Measurements from ENCODE around the gene ATP11A. TPM values are rescaled to one million over a fixed set of nuclear protein-coding genes. Genes with fewer than 3 reads are reported as not detected.

ATP11A gene
- total RNA-seq, 1 experiment from 2014 or later = 232 TPM

GRCh38 chr13:112727581-112727980 lies 37.7 kb downstream of the ATP11A start:
- no TSS peak for BruUV-seq (replicated peaks)

GRCh38 chr13:112728375-112729126 lies 38.7 kb downstream of the ATP11A start:
- TF ChIP-seq CTCF (IDR thresholded peaks at IDR 0.05; ENCODE audit: insufficient read depth in 1 of 2, low read depth in 1 of 2, low read length in 1 of 2, severe bottlenecking in 1 of 2, unreplicated experiment in 1 of 2) = no peak
- CTCF ChIA-PET = no interaction called here
- Mint-ChIP-seq H3K9me3 (ENCODE audit: unreplicated experiment) (no peaks in the 10 kb centered on the region), H3K27ac (ENCODE audit: unreplicated experiment) (peak overlapping the region; percentile 57), H3K4me1 (ENCODE audit: low read depth, unreplicated experiment) (peaks cover 58% of the 10 kb centered on the region), H3K4me3 (ENCODE audit: unreplicated experiment) (no peak overlapping the region), H3K36me3 (ENCODE audit: insufficient read depth, unreplicated experiment) (peaks cover 38% of the 10 kb centered on the region), H3K27me3 (ENCODE audit: insufficient read depth, unreplicated experiment) (no peaks in the 10 kb centered on the region)
- no TSS peak for BruUV-seq (replicated peaks)
- POLR2A ChIA-PET = no interaction called here
- intact Hi-C loops (cut with micrococcal nuclease; ENCODE audit: unreplicated experiment) = no loop called here
- Histone ChIP-seq H3K36me3 (ENCODE audit: control insufficient read depth, insufficient read depth, low read length) (peaks cover 1% of the 10 kb centered on the region), H3K27me3 (replicated peaks; ENCODE audit: control insufficient read depth, insufficient read depth, low read length) (no peaks in the 10 kb centered on the region), H3K9me3 (no peaks in the 10 kb centered on the region), H3K4me3 (ENCODE audit: low read depth, low read length) (no peak overlapping the region), H3K4me1 (peaks cover 38% of the 10 kb centered on the region)
- no peak for DNase-seq

More at GRCh38 chr13:112727581-112727980, 37.7 kb downstream of the ATP11A start:
- Histone ChIP-seq H3K4me1 (peaks cover 33% of the 10 kb centered on the region), H3K27me3 (replicated peaks; ENCODE audit: control insufficient read depth, insufficient read depth, low read length) (no peaks in the 10 kb centered on the region), H3K36me3 (ENCODE audit: control insufficient read depth, insufficient read depth, low read length) (peaks cover 1% of the 10 kb centered on the region), H3K4me3 (ENCODE audit: low read depth, low read length) (no peak overlapping the region), H3K9me3 (no peaks in the 10 kb centered on the region)
- Mint-ChIP-seq H3K9me3 (ENCODE audit: unreplicated experiment) (no peaks in the 10 kb centered on the region), H3K27ac (ENCODE audit: unreplicated experiment) (no peak overlapping the region), H3K4me3 (ENCODE audit: unreplicated experiment) (no peak overlapping the region), H3K4me1 (ENCODE audit: low read depth, unreplicated experiment) (peaks cover 58% of the 10 kb centered on the region), H3K36me3 (ENCODE audit: insufficient read depth, unreplicated experiment) (peaks cover 47% of the 10 kb centered on the region), H3K27me3 (ENCODE audit: insufficient read depth, unreplicated experiment) (no peaks in the 10 kb centered on the region)
- TF ChIP-seq CTCF (IDR thresholded peaks at IDR 0.05; ENCODE audit: insufficient read depth in 1 of 2, low read depth in 1 of 2, low read length in 1 of 2, severe bottlenecking in 1 of 2, unreplicated experiment in 1 of 2) = no peak
- CTCF ChIA-PET = no interaction called here
- POLR2A ChIA-PET = no interaction called here
- intact Hi-C loops (cut with micrococcal nuclease; ENCODE audit: unreplicated experiment) = no loop called here
- DNase-seq = no peak

DNA sequence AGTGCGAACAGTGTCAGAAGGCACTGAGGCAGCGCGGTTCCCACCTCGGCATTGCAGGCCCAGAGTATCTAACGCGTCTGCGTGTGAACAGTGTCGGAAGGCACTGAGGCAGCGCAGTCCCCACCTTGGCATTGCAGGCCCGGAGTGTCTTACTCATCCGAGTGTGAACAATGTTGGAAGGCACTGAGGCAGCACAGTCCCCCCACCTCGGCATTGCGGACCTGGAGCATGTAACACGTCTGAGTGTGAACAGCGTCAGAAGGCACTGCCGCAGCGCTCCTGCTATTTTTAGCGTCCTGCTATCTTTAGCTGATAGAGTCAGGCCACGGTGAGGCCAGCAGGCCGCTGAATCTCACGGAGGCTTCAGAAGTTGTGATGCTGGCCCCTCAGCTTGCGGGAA lies 39.6 kb downstream of the ATP11A start:
- intact Hi-C loops (cut with micrococcal nuclease; ENCODE audit: unreplicated experiment) = no loop called here
- H3K27me3 ChIP-seq (replicated peaks; ENCODE audit: control insufficient read depth, insufficient read depth, low read length) = no peaks in the 10 kb centered on the region
- H3K4me3 Mint-ChIP-seq (ENCODE audit: unreplicated experiment) = no peak overlapping the region
- no peaks in the 10 kb centered on the region for H3K9me3 ChIP-seq
- peaks cover 39% of the 10 kb centered on the region for H3K36me3 Mint-ChIP-seq (ENCODE audit: insufficient read depth, unreplicated experiment)
- no peak overlapping the region for H3K4me3 ChIP-seq (ENCODE audit: low read depth, low read length)
- CTCF ChIA-PET = no interaction called here
- no peaks in the 10 kb centered on the region for H3K9me3 Mint-ChIP-seq (ENCODE audit: unreplicated experiment)
- POLR2A ChIA-PET = no interaction called here
- no TSS peak for BruUV-seq (replicated peaks)
- H3K27me3 Mint-ChIP-seq (ENCODE audit: insufficient read depth, unreplicated experiment) = no peaks in the 10 kb centered on the region
- peaks cover 1% of the 10 kb centered on the region for H3K36me3 ChIP-seq (ENCODE audit: control insufficient read depth, insufficient read depth, low read length)
- peaks cover 61% of the 10 kb centered on the region for H3K4me1 Mint-ChIP-seq (ENCODE audit: low read depth, unreplicated experiment)
- peak overlapping the region; percentile 57 for H3K27ac Mint-ChIP-seq (ENCODE audit: unreplicated experiment)
- no peak for TF ChIP-seq CTCF (IDR thresholded peaks at IDR 0.05; ENCODE audit: insufficient read depth in 1 of 2, low read depth in 1 of 2, low read length in 1 of 2, severe bottlenecking in 1 of 2, unreplicated experiment in 1 of 2)
- DNase-seq = no peak
- H3K4me1 ChIP-seq = peaks cover 38% of the 10 kb centered on the region

Data from Caco-2 (cell line).